Activated CD4-positive, alpha-beta T cell treated with anti-CD3 and anti-CD28 coated beads, Interleukin-2, amount 50 U/mL, for 4 hours (primary cell): ENCODE measurements around the gene IRS4.

Experiments used
- DNase-seq, 2 experiments: peaks; one replicate each; pipeline ENCODE4 v3.0.0-alpha.2; 2020

IRS4 gene

DNA sequence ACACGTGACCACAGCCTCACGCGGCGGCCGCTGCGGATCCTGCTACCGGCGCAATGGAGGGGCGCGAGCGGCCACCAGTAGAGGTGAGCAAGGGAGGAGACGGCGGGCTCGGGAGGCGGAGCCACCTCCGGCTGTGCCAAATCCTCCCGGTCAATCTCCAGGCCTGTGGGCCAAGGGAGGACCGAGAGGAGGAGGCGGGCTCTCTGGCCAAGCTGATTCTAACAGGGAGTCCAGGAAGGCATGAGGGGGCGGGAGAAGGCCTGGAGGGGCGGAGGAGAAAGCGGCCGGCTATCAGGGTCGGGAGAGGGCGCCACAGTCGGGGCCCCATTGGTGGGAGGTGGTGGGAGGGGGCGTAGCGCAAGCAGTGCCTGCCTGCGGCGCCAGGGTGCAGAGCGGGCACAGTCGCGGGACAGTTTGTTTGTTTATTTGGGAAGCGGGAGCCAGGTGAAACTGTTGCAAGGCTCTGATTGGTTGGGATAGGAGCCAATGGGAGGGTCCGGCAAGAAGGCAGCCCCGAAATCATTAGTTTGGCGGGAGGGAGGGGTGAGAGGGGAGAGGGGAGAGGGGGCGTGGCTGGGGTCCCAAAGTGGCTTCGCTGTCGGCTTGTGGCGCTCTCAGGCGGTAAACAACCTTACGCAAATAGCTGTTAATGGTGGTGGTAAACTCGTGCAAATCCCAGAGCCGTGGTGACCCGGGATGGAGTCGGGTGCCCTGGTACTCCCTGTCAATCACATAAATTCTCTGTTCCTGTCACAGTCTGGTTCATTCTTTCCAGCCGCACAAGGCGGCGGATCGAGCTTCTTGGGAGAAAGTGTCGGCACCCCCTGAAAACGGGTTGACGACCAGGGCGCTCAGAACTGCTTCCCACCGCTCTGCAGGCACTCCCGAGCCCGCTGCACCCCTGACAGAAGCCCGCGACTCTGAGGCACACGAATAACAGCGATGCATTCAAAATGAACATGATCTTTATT, at the start of gene IRS4:
Gene IRS4 (minus strand): TSS at position 55 of the 971 bp plus-strand sequence.
- DNase-seq, result no peak

DNA sequence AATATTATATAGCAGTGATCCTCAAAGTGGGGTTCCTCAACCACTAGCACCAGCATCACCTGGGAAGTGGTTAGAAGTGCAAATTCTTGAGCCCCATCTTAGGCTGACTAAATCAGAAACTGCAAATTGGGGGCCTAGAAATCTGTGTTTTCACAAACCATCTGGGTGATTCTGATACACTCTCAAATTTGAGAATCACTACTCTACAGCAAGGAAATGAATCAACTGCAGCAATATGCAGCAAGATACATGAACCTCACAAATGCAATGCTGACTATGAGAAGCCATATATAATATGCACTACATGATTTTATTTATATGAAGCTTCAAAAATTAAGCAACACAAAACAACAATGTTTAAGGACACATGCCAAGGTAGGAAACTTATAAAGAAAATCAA, 36.2 kb upstream of the IRS4 start:
- DNase-seq, result no peak

DNA sequence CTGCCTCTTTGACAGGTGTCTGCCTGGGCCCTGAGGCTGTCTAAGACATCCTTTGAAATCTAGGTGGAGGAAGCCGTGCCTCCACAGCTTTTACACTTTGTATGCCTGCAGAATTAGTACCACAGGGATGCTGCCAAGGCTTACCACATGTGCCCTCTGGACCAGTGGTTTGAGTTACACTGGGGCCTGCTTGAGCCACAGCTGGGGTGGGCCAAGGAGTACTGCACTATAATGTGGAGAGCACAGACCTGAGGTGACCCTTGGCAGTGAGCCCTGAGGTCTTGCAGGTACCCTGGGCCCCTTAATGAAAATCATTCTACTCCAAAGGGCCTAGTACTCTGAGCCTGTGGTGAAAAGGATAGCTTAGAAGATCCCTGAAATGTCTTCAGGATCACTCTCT, 27.2 kb upstream of the IRS4 start:
- no peak for DNase-seq

DNA sequence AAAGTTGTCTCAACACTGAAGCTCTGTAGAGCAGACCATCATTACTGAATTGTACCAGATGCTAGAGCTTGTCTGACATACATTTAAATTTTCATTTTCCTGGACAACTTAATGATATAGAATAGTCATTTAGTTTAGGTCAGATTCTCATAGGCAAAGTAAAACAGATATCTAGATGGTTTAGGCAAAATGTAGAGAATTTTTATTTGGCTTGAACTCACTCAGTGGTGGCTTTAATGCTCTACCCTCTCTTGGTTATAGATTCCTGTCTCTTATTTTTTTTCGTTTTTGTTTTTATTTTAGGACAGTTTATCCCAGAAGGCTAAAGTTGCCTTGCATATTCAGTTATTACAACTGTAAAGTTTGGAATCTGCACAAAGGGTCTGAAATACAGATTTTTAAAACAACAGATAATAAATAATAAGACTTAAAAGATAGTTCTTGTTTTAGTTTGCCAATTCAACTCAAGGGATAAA, 4.0 kb upstream of the IRS4 start:
- DNase-seq, result no peak

DNA sequence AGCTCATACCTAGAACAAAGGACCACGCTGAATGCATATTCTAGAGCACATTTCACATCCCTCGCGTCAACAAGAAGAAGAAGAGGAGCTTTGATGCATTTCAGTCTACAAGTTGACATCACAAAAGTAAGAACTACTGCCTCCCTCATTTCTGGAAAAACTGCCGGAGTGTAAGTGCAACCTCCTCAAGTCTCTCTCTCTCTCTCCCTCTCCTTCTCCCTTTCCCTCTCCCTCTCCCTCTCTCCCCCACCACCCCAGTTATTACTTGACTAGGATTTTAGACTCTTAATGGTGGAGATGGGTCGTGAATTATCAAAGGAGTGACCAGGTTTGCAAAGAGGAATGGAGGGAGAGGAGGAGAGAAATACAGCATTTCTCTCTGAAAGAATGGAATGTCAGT, 1.4 kb upstream of the IRS4 start:
- no peak for DNase-seq

DNA sequence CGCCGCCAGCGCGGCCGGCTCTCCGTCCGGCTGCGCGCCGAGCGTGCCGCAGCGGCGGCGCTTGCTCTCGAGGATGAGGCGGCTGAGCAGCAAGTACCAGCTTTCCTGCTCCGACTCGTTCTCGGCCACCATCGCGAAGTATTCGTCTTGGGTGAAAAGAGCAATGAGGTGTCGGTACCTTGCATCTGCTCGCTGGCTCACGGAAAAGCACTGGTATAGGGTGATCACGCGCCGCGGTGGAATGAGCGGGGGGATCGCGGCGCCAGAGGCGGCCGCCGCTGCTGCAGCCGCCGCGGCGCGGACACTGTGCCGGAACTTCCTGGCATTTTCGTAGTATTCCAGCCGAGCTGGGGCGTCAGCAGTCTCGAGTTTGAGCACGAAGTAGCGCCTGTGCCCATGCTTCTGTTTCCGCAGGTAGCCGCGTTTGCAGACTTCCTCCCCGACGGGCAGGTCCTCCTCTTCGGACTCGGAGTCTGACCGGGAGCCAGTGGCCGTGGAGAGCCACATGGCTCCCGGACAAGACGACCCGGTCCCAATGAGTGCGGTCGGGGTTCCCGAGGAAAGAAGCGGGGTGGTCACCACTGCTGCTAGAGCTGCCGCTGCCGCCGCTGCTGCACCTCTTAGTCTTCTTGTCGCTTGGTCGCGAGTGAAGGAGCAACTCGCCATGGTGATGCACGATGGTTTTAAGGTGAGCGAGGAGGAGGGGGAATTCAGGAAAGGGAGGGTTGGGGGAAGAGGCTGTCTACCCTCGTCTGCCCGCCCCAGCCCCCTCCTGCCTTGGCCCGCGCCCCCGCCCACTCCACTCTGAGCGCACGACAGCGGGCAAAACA, 469 bp downstream of the IRS4 start:
- DNase-seq, result no peak

DNA sequence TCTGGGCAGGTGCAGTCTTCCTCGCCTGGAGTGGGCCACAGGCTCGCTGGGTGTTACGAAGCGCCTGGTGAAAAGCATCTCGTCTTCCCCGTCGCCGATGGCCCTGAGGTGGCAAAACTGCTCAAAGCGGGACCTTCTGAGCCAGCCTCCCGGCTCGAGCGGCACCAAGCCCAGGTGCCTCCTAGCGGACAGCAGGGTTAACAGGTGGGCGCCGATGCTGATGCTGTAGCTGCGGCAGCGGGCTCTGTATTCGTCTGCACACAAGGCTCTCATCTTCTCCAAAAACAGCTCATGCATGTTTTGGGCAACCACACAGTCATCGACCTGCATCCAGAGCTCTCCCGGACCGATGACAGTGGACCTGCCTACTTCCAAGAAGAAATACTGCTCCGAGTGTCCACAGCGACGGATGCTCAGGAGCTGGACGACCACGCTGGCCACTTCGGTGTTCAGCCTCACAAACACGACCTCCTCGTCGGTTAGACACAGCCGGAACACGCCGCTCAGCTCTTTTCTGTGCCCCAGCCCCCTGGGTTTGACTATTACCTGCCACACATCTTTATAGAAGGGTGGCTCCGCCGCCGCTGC, 1.2 kb downstream of the IRS4 start:
- DNase-seq, result no peak

DNA sequence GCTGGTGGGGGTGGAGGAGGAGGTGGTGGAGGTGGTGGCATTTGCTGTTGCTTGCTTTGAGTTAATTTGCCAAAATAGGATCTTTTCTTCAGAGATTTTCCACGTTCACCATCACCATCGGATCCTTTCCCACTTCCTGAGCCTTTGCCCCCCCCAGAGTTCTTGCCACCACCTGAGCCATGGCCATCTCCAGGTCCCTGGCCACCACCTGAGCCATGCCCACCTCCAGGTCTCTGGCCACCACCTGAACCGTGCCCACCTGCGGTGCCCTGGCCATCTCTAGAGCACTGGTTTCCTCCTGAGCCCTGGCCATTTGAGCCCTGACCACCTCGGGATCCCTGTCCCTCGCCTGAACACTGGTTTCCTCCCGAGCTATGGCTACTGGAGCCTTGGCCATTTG, 1.9 kb downstream of the IRS4 start:
- no peak for DNase-seq

DNA sequence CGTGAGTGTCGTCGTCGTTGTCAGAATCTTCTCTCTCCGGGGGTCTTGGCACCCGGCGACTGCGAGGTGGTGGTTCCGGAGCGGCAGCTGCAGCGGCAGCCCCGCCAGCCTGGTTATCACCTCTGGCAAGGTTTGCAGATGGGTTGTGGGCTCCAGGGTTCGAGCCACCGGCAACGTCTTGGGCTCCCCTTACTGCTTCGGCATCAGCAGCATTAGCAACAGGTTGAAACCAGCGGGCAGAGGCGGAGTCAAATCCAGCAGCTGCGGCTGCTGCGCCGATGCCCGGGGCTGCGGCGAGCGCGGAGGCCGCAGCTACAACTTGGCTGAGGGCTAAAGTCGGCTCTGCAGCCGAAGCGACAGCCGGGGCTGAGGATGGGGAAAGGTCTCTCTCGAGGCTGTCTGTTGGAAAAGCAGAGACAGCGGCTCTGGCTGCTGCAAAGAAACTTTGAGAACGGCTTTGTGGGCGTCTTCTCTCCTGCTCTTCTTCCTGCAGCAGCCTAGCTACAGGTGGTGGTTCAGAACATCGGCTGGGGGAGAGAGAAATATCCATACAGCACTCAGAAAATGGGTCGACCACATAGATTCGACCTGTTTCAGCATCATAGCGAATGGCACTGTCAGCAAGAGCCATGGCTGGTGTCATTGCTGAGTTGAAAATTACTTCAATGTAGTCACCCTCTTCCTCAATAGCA, 3.6 kb downstream of the IRS4 start:
- DNase-seq, result no peak

DNA sequence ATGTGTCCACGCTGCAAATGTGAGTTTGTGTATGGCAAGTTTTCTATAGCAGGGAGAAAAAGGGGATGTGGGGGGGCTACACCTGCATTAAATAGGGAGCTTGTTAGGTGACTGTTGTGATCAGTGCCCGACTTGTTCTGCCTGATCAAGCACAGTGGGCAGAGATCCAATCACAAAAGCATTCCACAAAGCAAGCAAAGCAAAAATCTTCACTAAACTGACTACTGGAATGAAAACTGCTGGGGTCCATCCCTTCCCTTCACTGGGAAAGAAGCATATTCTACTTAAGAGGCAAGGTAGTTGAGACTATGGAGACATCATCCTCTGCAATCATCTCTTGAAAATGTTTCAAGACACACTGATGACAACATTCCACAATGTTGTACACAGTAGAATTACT, 5.2 kb downstream of the IRS4 start:
- DNase-seq, result no peak

DNA sequence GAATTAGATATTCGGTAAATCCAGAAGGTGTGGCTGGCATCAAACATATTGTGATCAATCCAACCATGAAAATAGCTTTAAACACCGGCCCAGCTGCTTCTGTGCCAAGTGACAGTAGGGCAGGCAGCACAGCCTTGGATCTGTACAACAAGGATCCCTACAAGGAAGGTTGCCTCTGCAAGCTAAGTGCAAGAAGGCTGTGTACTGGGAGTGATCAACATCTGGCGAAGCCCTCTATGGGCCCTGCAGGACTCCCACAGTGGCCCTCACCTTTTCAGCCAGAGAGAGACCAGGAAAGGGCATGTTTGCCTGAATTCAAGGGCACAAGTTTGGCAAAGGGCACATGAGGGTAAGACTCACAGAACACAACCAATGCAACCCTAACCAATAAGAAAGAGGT, 9.6 kb downstream of the IRS4 start:
- no peak for DNase-seq

DNA sequence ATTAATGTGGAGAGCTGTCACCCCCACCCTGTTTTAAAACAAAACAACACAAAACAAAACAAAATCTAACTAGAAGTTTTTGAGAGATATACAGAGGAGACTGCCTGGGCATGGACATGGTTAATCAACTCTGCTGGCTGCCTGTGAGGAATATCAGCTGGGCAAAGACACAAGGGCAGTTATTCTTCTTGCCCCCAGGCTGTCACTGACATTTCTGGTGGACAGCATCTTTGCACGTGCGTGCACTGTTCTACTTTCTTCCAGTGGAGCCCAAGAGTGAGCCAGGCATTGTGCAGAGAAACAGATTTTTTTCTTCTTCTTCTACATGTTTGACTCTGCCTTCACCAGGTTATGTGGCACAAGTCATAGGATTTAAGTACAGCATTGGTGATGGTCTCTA, 13.8 kb downstream of the IRS4 start:
- no peak for DNase-seq

DNA sequence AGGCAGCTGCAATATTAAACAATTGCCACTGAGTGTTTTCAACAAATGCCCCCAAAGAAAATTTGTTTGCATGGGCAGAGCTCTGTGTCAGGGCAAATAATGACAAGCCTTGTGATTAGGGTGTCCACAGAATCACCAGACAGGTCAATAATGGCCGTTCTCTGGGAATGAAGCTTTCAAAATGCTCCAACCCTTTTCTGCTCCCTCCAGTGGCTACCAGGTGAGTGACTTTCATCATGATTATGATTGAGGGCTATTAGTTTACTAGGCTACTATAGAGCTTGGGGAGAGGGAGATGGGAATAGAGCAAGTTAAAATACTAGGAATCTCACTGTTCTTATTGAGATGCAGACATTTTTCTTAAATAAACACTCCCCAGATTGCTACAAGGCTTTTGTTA, 23.5 kb downstream of the IRS4 start:
- no peak for DNase-seq

DNA sequence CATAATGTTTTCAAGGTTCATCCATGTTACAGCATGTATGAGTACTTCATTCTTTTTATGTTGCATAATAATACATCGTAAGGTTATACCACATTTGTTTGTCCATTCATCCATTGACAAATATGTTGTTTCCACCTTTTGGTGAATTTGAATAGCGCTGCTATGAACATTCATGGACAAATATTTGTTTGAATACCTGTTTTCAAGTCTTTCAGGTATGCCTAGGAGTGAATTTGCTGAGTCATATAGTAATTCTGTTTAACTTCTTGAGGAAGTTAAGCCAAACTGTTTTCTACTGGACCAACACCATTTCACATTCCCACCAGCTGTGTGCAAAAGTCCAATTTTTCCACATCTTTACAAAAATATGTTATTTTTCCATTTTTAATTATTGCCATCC, 31.5 kb downstream of the IRS4 start:
- DNase-seq, result no peak

DNA sequence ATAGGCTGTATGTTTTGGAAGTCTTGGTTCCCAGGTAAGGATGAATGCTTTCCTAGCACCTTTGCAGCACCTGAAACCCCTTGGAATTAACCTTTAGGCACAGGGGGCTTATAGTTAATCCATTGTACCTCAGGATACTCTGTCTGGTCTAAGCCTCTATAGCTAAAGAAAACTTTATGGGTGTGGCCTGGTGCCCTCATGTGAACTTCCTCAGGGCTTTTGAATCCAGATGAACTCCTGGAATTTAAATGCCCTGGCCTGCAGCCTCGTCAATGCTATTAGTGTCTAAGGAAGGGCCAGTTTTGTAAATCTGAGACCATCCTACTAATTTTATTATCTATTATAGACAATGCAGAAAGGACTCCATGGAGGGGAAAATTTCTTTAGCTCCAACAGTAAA, 33.8 kb downstream of the IRS4 start:
- DNase-seq, result no peak

DNA sequence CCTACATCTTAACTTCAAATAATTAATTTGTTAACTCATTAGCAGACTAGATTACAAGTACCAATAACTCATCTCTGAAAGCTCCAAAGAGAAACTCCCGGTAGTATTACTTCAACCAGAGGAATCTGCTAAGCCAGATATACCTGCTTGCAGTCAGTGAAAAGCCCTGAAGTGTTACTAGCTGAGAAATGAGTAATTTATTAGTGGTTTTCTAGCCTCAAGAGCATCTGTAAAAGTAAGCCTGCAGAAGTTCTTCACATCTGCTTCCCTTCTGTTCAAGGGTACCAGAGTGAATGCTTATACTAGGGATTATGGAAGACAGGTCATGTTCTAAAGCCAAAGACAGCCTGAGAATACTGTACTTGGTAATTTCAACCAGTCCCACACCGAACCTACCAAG, 34.7 kb downstream of the IRS4 start:
- no peak for DNase-seq

DNA sequence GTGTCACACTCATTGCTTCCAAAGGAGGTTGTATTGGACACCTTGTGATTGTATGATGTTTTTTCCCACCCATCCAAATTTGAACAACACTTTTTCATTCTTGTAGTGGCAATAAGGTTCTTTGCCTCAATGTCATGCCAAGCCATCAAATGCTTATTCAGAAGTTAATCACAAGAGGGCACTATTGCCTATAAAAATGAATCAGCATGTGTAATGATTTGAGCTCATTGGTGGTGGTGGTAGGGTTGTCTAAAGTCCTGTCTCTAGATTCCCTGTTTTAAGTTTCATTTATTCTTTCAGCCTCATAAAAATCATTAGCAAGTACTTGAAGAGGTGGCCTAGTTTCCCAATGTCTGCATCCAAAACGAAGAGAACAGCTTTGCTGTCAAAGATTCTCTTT, 37.0 kb downstream of the IRS4 start:
- no peak for DNase-seq

DNA sequence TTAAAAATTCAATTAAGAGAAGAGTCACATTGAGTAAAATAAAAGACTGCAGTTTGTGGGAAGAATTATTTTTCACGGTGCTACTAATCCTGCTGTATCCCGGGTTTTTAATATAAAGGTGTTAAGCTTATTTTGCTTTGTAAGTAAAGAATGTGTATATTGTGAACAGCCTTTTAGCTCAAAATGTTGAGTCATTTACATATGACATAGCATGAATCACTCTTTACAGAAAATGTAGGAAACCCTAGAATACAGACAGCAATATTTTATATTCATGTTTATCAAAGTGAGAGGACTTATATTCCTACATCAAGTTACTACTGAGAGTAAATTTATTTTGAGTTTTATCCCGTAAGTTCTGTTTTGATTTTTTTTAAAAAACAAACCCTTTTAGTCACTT, 39.7 kb downstream of the IRS4 start:
- DNase-seq, result no peak
